ENCODE data around the gene WDFY3.

WDFY3 gene

GRCh38 chr4:84751707-84752106 lies 214.8 kb downstream of the WDFY3 start:
- no peaks in the 10 kb centered on the region for H3K27me3 ChIP-seq (replicated peaks in 2 of 5; ENCODE audit: control insufficient read depth in 4 of 5, insufficient read depth in 5 of 5, low read length in 4 of 5)
- H3K4me1 ChIP-seq (ENCODE audit: control extremely low read depth in 1 of 4, control insufficient read depth in 4 of 4, insufficient read depth in 4 of 4, low read length in 3 of 4) = peaks cover 0 to 12% (median 6%) of the 10 kb centered on the region in 4 experiments
- no peaks in the 10 kb centered on the region for H3K9me3 ChIP-seq (ENCODE audit: control extremely low read depth in 1 of 5, control insufficient read depth in 4 of 5, insufficient read depth in 2 of 5, low read depth in 1 of 5, low read length in 4 of 5)
- CTCF ChIA-PET = interaction anchor here (1.5 to 4.8 kb wide), 2 partner anchors 160 to 220 kb away, joined by 3 to 36 read pairs; no protein-coding TSS in a partner anchor
- no peak for DNase-seq
- 95% methylated on average over 2 of the region's 4 CpGs for WGBS (ENCODE audit: insufficient coverage)
- H3K36me3 ChIP-seq (ENCODE audit: control insufficient read depth in 4 of 4, insufficient read depth in 4 of 4, low read length in 3 of 4) = peaks cover 3 to 16% (median 6%) of the 10 kb centered on the region in 4 experiments
- POLR2A ChIA-PET = no interaction called here
- no peak overlapping the region for H3K4me3 ChIP-seq (ENCODE audit: control insufficient read depth in 1 of 7, extremely low read depth in 1 of 7, insufficient read depth in 4 of 7, low read depth in 2 of 7, low read length in 6 of 7)
- no peak overlapping the region for H3K27ac ChIP-seq (ENCODE audit: insufficient read depth in 1 of 2, low read depth in 1 of 2, low read length in 2 of 2, poor library complexity in 1 of 2, severe bottlenecking in 2 of 2)

- Histone ChIP-seq H3K9me3 (ENCODE audit: control extremely low read depth in 1 of 5, control insufficient read depth in 4 of 5, insufficient read depth in 2 of 5, low read depth in 1 of 5, low read length in 4 of 5) (no peaks in the 10 kb centered on the region), H3K4me3 (ENCODE audit: control insufficient read depth in 1 of 7, extremely low read depth in 1 of 7, insufficient read depth in 4 of 7, low read depth in 2 of 7, low read length in 6 of 7) (no peak overlapping the region), H3K27ac (ENCODE audit: insufficient read depth in 1 of 2, low read depth in 1 of 2, low read length in 2 of 2, poor library complexity in 1 of 2, severe bottlenecking in 2 of 2) (no peak overlapping the region), H3K4me1 (ENCODE audit: control extremely low read depth in 1 of 4, control insufficient read depth in 4 of 4, insufficient read depth in 4 of 4, low read length in 3 of 4) (peaks cover 0 to 12% (median 6%) of the 10 kb centered on the region in 4 experiments), H3K36me3 (ENCODE audit: control insufficient read depth in 4 of 4, insufficient read depth in 4 of 4, low read length in 3 of 4) (peaks cover 3 to 16% (median 6%) of the 10 kb centered on the region in 4 experiments), H3K27me3 (replicated peaks in 2 of 5; ENCODE audit: control insufficient read depth in 4 of 5, insufficient read depth in 5 of 5, low read length in 4 of 5) (no peaks in the 10 kb centered on the region)
- no CpG with 5 or more reads among the region's 3 CpGs for WGBS (ENCODE audit: insufficient coverage)
- ChIA-PET CTCF (interaction anchor here (1.2 to 4.8 kb wide), 7 partner anchors 9 to 225 kb away, joined by 3 to 36 read pairs (median 3); partner anchors contain the start of gene WDFY3), POLR2A (no interaction called here)
- peak in 1 of 3 donors; percentile 3 for DNase-seq
Observed at GRCh38 chr4:84750960-84751283, 215.6 kb downstream of the WDFY3 start.

- Histone ChIP-seq H3K4me3 (ENCODE audit: control insufficient read depth in 1 of 7, extremely low read depth in 1 of 7, insufficient read depth in 4 of 7, low read depth in 2 of 7, low read length in 6 of 7) (no peak overlapping the region), H3K27me3 (replicated peaks in 2 of 5; ENCODE audit: control insufficient read depth in 4 of 5, insufficient read depth in 5 of 5, low read length in 4 of 5) (no peaks in the 10 kb centered on the region), H3K27ac (ENCODE audit: insufficient read depth in 1 of 2, low read depth in 1 of 2, low read length in 2 of 2, poor library complexity in 1 of 2, severe bottlenecking in 2 of 2) (no peak overlapping the region), H3K4me1 (ENCODE audit: control extremely low read depth in 1 of 4, control insufficient read depth in 4 of 4, insufficient read depth in 4 of 4, low read length in 3 of 4) (peaks cover 0 to 12% (median 6%) of the 10 kb centered on the region in 4 experiments), H3K9me3 (ENCODE audit: control extremely low read depth in 1 of 5, control insufficient read depth in 4 of 5, insufficient read depth in 2 of 5, low read depth in 1 of 5, low read length in 4 of 5) (no peaks in the 10 kb centered on the region), H3K36me3 (ENCODE audit: control insufficient read depth in 4 of 4, insufficient read depth in 4 of 4, low read length in 3 of 4) (peaks cover 3 to 16% (median 6%) of the 10 kb centered on the region in 4 experiments)
- DNase-seq = peak; percentile 36 to 55 (median 50)
- no CpG with 5 or more reads among the region's 1 CpG for WGBS (ENCODE audit: insufficient coverage)
- CTCF ChIA-PET = interaction anchor here (0.6 to 4.8 kb wide), 14 partner anchors 9 to 274 kb away, joined by 3 to 36 read pairs (median 3); partner anchors contain the start of gene WDFY3
- POLR2A ChIA-PET = no interaction called here
Observed at GRCh38 chr4:84750260-84750959, 216.1 kb downstream of the WDFY3 start.

GRCh38 chr4:84740057-84740456 lies 226.4 kb downstream of the WDFY3 start:
- no peak overlapping the region for H3K27ac ChIP-seq (ENCODE audit: insufficient read depth in 1 of 2, low read depth in 1 of 2, low read length in 2 of 2, poor library complexity in 1 of 2, severe bottlenecking in 2 of 2)
- peaks cover 6 to 16% (median 9%) of the 10 kb centered on the region in 4 experiments for H3K36me3 ChIP-seq (ENCODE audit: control insufficient read depth in 4 of 4, insufficient read depth in 4 of 4, low read length in 3 of 4)
- ChIA-PET POLR2A (no interaction called here), CTCF (no interaction called here)
- no CpG with 5 or more reads among the region's 2 CpGs for WGBS (ENCODE audit: insufficient coverage)
- DNase-seq = no peak
- H3K4me1 ChIP-seq (ENCODE audit: control extremely low read depth in 1 of 4, control insufficient read depth in 4 of 4, insufficient read depth in 4 of 4, low read length in 3 of 4) = no peaks in the 10 kb centered on the region
- H3K27me3 ChIP-seq (replicated peaks in 2 of 5; ENCODE audit: control insufficient read depth in 4 of 5, insufficient read depth in 5 of 5, low read length in 4 of 5) = no peaks in the 10 kb centered on the region
- no peaks in the 10 kb centered on the region for H3K9me3 ChIP-seq (ENCODE audit: control extremely low read depth in 1 of 5, control insufficient read depth in 4 of 5, insufficient read depth in 2 of 5, low read depth in 1 of 5, low read length in 4 of 5)
- no peak overlapping the region for H3K4me3 ChIP-seq (ENCODE audit: control insufficient read depth in 1 of 7, extremely low read depth in 1 of 7, insufficient read depth in 4 of 7, low read depth in 2 of 7, low read length in 6 of 7)

- Histone ChIP-seq H3K27me3 (replicated peaks in 2 of 5; ENCODE audit: control insufficient read depth in 4 of 5, insufficient read depth in 5 of 5, low read length in 4 of 5) (no peaks in the 10 kb centered on the region), H3K9me3 (ENCODE audit: control extremely low read depth in 1 of 5, control insufficient read depth in 4 of 5, insufficient read depth in 2 of 5, low read depth in 1 of 5, low read length in 4 of 5) (no peaks in the 10 kb centered on the region), H3K27ac (ENCODE audit: insufficient read depth in 1 of 2, low read depth in 1 of 2, low read length in 2 of 2, poor library complexity in 1 of 2, severe bottlenecking in 2 of 2) (no peak overlapping the region), H3K4me3 (ENCODE audit: control insufficient read depth in 1 of 7, extremely low read depth in 1 of 7, insufficient read depth in 4 of 7, low read depth in 2 of 7, low read length in 6 of 7) (no peak overlapping the region), H3K4me1 (ENCODE audit: control extremely low read depth in 1 of 4, control insufficient read depth in 4 of 4, insufficient read depth in 4 of 4, low read length in 3 of 4) (no peaks in the 10 kb centered on the region), H3K36me3 (ENCODE audit: control insufficient read depth in 4 of 4, insufficient read depth in 4 of 4, low read length in 3 of 4) (peaks cover 6 to 17% (median 11%) of the 10 kb centered on the region in 4 experiments)
- POLR2A ChIA-PET = no interaction called here
- DNase-seq = no peak
- CTCF ChIA-PET = no interaction called here
Observed at GRCh38 chr4:84738622-84739021, 227.9 kb downstream of the WDFY3 start.

GRCh38 chr4:84737656-84738055 lies 228.8 kb downstream of the WDFY3 start:
- Histone ChIP-seq H3K36me3 (ENCODE audit: control insufficient read depth in 4 of 4, insufficient read depth in 4 of 4, low read length in 3 of 4) (peaks cover 7 to 22% (median 15%) of the 10 kb centered on the region in 4 experiments), H3K4me1 (ENCODE audit: control extremely low read depth in 1 of 4, control insufficient read depth in 4 of 4, insufficient read depth in 4 of 4, low read length in 3 of 4) (no peaks in the 10 kb centered on the region), H3K27me3 (replicated peaks in 2 of 5; ENCODE audit: control insufficient read depth in 4 of 5, insufficient read depth in 5 of 5, low read length in 4 of 5) (no peaks in the 10 kb centered on the region), H3K4me3 (ENCODE audit: control insufficient read depth in 1 of 7, extremely low read depth in 1 of 7, insufficient read depth in 4 of 7, low read depth in 2 of 7, low read length in 6 of 7) (no peak overlapping the region), H3K27ac (ENCODE audit: insufficient read depth in 1 of 2, low read depth in 1 of 2, low read length in 2 of 2, poor library complexity in 1 of 2, severe bottlenecking in 2 of 2) (no peak overlapping the region), H3K9me3 (ENCODE audit: control extremely low read depth in 1 of 5, control insufficient read depth in 4 of 5, insufficient read depth in 2 of 5, low read depth in 1 of 5, low read length in 4 of 5) (no peaks in the 10 kb centered on the region)
- WGBS (ENCODE audit: insufficient coverage) = 100% methylated on average over 2 of the region's 3 CpGs
- DNase-seq = no peak
- POLR2A ChIA-PET = no interaction called here
- CTCF ChIA-PET = interaction anchor here (1.9 kb wide), 1 partner anchor 12 kb away, joined by 6 read pairs; no protein-coding TSS in a partner anchor

GRCh38 chr4:84734037-84734436 lies 232.5 kb downstream of the WDFY3 start:
- ChIA-PET POLR2A (no interaction called here), CTCF (interaction anchor here (1.5 kb wide), 1 partner anchor 17 kb away, joined by 3 read pairs; no protein-coding TSS in a partner anchor)
- H3K27me3 ChIP-seq (replicated peaks in 2 of 5; ENCODE audit: control insufficient read depth in 4 of 5, insufficient read depth in 5 of 5, low read length in 4 of 5) = no peaks in the 10 kb centered on the region
- no peak for DNase-seq
- H3K9me3 ChIP-seq (ENCODE audit: control extremely low read depth in 1 of 5, control insufficient read depth in 4 of 5, insufficient read depth in 2 of 5, low read depth in 1 of 5, low read length in 4 of 5) = no peaks in the 10 kb centered on the region
- no peak overlapping the region for H3K27ac ChIP-seq (ENCODE audit: insufficient read depth in 1 of 2, low read depth in 1 of 2, low read length in 2 of 2, poor library complexity in 1 of 2, severe bottlenecking in 2 of 2)
- H3K36me3 ChIP-seq (ENCODE audit: control insufficient read depth in 4 of 4, insufficient read depth in 4 of 4, low read length in 3 of 4) = peaks cover 6 to 17% (median 8%) of the 10 kb centered on the region in 4 experiments
- no peaks in the 10 kb centered on the region for H3K4me1 ChIP-seq (ENCODE audit: control extremely low read depth in 1 of 4, control insufficient read depth in 4 of 4, insufficient read depth in 4 of 4, low read length in 3 of 4)
- no peak overlapping the region for H3K4me3 ChIP-seq (ENCODE audit: control insufficient read depth in 1 of 7, extremely low read depth in 1 of 7, insufficient read depth in 4 of 7, low read depth in 2 of 7, low read length in 6 of 7)

Data from common myeloid progenitor, CD34-positive (primary cell).